GM12801 (cell line): Measurements from ENCODE around the gene MAP7.

Experiments used
- TF ChIP-seq, protein P1 (sequence below): IDR thresholded peaks from one replicate; pipeline ENCODE4 v1.5.1; 2011; ENCODE audit warnings: control low read depth; ENCODE audit not compliant: insufficient read length; ENCODE audit errors: extremely low read depth

The MAP7 gene

DNA sequence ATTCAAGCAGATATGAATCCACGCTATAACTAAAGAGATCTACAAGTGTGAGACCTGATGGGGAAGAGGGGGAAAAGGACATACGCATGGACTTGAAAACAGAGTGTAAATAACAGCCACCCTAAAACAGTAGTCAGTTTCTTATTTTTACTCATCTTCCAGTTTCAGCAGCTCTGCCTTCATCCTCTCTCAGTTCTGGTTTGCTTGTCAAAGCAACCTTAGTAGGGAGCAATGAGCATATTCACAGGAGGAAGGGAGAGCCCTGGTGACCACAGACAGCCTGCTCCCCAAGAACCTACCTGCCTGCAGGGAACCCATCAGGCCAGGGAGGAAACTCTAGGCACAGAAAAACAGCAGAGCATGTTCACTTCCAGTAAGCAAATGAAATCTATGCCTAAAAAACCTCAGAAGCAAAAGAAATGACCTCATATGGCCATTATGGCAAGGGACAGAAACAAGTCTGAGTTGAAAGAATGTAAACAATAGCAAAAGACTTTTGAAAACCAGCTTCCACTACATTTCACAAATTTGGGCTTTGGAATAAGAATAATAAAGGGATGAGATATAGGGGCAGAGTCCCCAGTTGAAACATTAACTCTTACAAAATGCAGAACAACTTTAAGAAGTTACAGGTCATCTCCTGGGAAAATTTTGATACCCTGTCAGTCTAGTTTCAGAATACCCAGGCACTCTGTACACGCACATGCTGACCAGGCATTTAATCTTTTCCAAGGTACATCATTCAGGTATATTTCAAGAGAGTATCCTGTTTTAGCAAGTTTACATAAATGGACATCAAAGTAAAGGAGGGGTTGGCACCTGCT lies 139.8 kb downstream of the MAP7 start:
- TF ChIP-seq, protein P1, sequence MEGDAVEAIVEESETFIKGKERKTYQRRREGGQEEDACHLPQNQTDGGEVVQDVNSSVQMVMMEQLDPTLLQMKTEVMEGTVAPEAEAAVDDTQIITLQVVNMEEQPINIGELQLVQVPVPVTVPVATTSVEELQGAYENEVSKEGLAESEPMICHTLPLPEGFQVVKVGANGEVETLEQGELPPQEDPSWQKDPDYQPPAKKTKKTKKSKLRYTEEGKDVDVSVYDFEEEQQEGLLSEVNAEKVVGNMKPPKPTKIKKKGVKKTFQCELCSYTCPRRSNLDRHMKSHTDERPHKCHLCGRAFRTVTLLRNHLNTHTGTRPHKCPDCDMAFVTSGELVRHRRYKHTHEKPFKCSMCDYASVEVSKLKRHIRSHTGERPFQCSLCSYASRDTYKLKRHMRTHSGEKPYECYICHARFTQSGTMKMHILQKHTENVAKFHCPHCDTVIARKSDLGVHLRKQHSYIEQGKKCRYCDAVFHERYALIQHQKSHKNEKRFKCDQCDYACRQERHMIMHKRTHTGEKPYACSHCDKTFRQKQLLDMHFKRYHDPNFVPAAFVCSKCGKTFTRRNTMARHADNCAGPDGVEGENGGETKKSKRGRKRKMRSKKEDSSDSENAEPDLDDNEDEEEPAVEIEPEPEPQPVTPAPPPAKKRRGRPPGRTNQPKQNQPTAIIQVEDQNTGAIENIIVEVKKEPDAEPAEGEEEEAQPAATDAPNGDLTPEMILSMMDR: no peak

DNA sequence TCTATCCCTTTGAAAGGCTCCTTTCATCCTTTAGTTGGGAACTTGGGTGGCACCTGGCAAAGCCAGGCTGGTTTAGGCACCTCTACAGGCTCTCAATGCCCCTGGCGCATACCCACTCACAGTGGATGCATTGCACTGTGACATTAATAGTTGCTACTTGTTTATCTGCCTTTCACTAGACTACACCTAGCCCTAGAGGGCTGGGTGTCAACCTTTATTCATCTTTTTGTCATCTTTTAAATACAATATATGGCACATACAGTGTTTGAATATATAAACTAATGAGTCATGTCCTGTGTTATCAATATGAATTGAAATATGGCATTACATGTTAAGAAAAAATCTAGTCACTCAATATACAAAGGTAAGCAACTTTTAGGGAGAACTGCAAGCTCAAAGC lies 140.6 kb downstream of the MAP7 start:
- TF ChIP-seq, protein P1: no peak

DNA sequence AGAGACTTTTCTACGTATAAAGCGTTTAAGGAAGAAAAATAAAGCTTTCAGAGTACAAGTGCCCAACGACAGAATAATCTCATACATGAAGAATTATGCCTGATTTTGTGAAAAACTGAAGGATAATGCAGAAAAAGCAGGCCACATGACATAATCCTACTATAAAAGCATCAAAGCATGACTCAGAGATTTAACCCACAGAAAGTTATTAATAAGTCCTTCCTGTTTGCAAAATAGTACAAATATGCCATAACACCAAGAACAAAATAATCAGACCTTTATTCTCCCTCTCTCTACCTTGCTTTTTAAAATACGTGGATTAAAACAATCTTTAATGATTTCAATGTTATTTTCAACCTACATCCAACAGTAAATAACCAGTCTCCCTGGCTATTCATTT lies 142.0 kb downstream of the MAP7 start:
- TF ChIP-seq, protein P1: no peak

DNA sequence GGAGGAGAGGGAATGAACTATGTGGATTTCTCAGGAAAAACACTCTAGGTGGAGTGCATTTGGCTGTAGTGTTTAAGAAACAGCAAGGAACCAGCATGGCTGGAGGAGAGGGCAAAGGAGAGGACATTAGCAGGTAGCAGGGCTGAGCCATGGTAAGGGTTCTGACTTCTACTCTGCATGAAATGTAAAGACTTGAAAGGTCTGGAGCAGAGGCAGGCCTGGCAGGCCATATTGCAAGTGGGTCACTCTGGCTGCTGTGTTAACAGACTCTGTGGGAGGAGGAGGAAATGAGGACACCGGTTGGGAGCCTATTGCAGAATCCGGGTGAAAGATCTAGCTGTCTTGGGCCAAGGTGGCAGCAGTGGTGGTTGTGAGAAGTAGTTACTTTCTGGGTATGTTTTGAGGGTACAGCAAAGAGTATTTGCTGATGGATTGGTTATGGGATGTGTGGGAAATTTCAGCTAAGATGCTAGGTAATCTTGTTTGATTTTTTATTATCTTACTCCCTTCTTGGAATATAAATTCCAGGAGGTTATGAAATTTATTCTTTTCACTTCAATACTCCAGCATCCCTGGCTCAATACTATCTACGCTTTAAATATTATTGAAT lies 144.7 kb downstream of the MAP7 start:
- TF ChIP-seq, protein P1: no peak

DNA sequence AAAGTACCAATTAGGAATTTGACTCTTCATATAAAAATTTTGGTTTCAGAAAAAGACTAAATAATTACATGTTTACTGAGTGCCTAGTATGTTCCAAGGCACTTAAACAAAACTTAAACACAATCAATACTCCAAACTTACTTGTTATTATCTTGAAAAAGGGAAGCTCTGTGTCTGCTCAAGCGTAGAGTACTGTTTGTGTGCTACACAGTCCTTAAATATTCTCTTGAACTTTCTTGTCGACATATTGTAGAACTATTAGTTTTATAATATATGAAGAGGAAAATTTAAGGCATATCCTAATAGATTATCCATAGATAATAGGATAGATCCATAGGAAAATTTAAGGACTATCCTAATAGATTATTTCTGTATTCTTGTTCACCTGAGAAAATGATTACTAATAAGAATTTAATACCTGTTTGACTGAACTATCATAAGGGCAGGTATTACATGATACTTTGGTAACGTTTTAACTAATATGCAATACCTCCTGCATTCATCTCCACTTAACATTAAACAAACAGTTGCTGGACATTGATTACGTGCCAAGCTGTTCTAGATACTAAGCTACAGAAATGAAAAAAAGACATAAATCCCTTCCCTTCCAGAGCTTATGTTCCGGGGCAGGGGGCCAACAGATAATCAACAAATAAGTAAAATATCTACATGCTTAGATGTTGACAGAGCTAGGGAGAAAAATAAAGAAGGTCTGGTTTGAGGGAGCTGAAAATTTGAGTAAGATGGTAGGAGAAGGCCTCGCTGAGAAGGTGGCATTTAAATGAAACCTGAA lies 145.4 kb downstream of the MAP7 start:
- TF ChIP-seq, protein P1: no peak

DNA sequence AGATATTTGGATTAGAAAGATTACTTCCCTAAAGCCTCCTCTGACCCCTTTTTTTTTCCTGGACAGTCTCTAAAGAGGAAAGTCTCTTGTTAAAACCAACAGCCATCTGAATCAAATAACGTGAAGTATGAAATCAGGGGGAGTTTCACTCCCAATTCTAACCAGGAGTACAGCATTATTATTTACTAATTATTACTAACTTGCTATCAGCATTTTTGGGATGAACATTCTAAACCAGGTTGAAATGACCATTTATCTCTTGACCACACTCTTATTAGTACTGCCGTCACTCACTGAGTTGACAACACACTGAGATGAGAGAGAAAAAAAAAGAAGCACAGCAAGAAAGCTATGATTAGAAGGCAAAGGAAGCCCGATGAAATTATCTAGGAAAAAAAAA lies 146.2 kb downstream of the MAP7 start:
- TF ChIP-seq, protein P1: no peak
